ENCODE measurements around the gene MCU.

- TF ChIP-seq, protein P1, sequence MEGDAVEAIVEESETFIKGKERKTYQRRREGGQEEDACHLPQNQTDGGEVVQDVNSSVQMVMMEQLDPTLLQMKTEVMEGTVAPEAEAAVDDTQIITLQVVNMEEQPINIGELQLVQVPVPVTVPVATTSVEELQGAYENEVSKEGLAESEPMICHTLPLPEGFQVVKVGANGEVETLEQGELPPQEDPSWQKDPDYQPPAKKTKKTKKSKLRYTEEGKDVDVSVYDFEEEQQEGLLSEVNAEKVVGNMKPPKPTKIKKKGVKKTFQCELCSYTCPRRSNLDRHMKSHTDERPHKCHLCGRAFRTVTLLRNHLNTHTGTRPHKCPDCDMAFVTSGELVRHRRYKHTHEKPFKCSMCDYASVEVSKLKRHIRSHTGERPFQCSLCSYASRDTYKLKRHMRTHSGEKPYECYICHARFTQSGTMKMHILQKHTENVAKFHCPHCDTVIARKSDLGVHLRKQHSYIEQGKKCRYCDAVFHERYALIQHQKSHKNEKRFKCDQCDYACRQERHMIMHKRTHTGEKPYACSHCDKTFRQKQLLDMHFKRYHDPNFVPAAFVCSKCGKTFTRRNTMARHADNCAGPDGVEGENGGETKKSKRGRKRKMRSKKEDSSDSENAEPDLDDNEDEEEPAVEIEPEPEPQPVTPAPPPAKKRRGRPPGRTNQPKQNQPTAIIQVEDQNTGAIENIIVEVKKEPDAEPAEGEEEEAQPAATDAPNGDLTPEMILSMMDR (IDR thresholded peaks at IDR 0.05 in 8 of 11, conservative IDR thresholded peaks at IDR 0.05 in 3 of 11) = no peak
- TF ChIP-seq POLR2A (IDR thresholded peaks at IDR 0.05) = no peak
Observed at GRCh38 chr10:72740528-72740927, 48.6 kb downstream of the MCU start.

Measured in spleen (tissue), 7 donors.